GM18517 (cell line): ENCODE data around the gene NPHP4.

ENCODE experiments used
- ATAC-seq: cut with Tn5 transposase; IDR thresholded peaks from one replicate; pipeline ENCODE4 v1.9.1; 2021; ENCODE audit warnings: mild to moderate bottlenecking, moderate library complexity; ENCODE audit not compliant: unreplicated experiment

NPHP4 gene

DNA sequence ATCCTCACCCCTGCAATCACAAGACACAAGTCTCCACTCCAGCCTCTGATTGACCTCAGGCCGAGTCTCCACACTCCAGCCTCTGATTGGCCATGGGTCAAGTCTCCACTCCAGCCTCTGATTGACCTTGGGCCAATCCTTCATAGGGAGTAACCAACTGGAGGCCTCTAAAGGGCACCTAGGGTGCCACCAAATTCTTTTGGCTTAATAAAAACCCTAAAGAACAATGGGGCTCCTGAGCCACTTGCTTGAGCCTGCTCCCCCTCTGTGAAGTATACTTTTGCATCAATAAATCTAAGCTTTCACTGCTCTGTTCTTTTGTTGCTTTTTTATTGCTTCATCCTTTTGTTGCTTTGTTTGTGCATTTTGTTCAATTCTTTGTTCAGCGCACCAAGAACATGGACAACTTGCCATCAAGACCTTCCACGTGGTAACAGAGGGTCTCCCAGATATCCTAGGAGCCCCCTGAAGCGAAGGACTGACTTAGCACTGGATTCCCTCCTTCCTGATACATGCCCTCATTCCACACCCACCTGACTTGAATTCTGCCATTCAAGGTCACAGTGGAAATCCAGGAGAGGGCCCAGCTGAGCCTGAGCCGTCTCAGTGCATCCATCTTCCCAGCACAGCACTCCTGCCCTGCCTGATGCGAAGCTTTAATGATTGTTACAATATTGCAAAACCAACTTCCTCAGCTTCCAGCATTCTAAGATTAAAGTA lies 152.9 kb downstream of the NPHP4 start:
- ATAC-seq = no peak

DNA sequence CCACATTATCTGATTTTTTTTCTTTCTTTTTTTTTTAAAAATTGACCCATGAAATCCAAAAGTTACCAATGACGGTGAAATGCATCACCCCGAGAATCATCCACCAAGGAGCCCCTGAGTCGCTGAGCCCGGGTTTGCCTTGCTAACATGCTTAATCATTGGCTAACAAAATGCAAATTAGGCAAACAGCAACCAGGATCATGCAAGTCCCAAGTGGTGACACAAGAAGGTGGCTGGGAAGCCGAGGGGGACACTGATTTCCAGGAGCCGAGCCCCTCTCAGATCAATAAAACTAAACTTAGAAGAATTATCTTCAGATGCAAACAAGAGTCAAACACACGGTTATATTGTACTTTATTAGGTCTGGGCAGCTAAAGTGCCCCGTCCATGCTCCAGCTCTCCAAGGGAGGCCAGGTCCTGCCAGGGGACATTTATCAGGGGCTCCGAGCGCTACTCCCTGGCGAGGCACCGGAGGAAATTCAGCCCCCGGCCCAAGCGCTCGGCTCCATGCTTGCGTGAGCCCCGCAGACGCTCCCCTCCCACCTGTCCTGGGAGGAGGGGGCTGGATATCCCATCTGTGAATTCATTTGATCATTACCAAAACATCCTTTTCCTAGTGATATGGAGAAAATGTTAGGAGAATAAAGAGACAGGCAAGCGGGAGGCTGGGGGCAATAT lies 154.1 kb downstream of the NPHP4 start:
- ATAC-seq = no peak

DNA sequence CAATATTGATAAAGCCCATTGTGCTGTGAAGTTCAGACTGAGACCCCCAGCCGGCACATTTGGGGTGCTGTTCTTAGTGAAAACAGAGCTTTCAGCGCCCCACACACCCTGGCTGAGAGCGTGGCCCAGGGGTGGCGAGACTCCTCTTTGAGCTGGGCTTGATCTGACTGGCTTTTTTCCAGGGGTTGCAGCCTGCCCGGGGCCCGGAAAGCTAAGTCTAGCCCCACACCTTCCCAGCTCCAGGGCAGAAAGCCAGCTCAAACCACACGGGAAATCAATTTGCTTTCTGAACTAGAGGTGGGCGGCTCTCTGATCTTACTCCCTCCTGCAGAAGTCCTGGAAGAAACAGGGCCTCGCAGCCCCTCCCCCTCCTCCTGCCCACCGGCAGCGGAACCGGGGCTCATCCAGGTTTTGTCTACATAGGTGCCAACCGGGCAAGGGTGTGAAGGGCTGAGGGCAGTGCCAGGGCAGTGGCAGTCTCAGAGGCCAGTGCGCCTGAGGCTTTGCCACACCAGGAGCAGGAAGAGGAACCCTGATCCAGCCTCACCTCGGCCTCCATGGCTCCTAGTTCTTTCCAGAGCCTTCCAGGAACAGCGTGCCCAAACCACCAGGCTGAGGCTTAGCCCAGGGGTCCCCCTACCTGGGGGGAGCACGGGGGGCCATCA lies 155.3 kb downstream of the NPHP4 start:
- no peak for ATAC-seq

DNA sequence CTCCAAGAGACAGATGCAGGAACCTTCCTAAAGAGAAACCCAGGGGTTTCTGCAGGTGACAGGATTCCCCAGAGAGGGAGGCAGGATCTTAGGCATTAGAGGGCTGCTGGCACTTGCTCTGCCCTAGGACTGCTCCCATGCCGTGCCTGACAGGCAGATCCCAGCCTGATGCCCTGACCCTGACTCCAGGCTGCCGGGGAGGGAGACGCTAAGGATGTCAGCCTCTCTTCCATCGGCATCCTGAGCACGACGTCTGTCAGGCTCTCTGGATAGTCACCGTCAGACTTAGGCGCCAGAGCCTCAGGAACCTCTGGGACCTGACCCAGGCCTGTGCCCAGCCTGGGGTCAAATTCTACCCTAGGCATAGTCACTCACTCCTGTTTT lies 157.1 kb downstream of the NPHP4 start:
- no peak for ATAC-seq

DNA sequence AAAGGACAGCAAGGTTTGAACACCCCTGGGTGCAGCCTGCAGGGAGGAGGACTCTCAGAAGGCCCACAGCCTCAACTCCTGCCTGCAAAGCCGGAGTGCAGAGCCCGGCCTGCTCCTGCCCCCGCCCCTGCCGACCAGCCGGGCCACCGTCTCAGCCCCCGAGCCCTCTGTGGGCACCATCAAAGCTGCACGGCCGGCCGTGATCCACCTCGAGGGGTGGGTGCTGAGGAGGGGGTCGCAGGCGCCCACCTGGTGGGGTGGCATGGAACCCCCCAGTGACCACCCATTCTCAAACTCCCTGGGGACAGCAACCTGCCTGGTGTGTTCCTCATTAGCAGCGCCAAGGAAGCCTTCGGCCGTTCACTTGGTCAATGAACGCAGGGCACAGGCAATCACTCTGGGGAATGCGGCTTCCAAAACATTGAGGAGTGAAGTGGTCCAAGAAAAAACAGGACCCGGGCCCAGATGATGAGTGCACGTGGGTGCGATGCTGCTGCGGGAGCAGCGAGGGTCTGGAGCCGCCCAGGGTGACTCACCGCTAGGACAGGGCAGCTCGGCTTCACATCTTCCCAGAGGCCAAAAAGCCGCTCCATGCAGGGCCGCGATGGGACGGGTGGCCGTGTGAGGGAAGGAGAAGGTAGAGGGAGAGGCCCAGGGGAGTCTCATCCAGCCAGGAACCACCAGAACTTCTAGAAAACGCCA lies 157.6 kb downstream of the NPHP4 start:
- ATAC-seq = no peak

DNA sequence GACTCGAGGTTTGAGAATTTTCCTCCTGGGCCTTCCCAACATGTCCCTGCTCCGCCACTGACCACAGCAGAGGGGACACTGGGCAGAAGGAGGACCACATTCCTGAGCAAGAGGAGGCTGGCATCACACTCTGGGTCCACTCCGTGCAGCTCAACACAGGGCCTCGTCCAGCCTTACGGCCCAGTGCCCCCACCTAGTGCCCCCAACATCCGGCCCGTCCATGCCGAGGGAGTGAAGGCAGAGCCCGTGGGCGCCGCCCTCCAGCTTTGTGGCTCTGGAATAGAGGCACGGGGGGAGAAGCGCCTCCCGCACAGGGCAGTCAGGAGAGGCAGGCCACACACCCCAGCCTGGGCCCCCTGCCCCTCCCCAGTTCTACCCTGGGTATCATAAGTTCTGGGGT lies 158.3 kb downstream of the NPHP4 start:
- ATAC-seq = no peak

DNA sequence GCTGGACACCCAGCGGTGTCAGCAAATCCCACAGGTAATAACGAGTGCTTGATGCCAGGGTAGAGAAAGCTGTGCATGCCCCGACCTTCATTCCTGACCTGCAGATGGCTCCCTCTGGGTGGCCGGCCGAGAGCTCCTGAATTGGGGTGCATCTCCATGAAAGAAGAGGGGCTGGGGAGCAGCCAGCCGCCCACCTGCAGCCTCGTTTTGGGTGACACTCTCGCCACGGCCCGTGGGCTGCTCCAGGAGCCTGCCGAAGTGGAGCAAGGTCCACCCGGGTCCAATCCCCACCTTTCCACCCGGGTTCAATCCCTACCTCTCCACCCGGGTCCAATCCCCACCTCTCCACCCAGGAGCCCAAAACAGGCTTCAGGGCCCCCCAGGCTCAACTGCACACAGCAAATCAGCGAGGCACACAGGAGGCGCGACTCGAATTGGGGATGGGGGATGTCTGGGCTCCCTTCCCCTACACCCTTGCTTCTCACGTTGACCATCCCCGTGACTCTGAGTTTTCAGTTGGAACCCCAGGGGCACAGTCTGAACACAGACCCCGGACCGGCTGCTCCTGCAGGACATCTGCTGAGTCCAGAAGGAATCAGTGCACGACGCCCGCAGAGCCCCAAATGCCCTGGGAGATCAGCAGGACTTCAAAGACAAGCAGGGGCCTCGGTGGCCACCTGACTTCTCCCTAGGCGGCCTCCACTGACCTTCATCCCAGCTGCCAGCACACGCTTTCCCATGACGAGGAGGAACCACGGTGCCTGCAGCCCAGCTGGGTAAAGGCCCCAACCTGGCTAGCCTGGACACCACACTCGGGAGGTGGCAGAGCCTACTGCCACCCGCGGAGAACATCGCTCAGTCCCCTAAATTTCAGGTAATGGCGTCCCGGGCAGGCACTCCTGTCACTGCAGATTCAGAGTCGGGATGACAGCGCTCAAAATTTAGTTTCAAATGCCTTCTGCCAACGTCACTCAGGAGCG lies 159.0 kb downstream of the NPHP4 start:
- ATAC-seq = no peak

DNA sequence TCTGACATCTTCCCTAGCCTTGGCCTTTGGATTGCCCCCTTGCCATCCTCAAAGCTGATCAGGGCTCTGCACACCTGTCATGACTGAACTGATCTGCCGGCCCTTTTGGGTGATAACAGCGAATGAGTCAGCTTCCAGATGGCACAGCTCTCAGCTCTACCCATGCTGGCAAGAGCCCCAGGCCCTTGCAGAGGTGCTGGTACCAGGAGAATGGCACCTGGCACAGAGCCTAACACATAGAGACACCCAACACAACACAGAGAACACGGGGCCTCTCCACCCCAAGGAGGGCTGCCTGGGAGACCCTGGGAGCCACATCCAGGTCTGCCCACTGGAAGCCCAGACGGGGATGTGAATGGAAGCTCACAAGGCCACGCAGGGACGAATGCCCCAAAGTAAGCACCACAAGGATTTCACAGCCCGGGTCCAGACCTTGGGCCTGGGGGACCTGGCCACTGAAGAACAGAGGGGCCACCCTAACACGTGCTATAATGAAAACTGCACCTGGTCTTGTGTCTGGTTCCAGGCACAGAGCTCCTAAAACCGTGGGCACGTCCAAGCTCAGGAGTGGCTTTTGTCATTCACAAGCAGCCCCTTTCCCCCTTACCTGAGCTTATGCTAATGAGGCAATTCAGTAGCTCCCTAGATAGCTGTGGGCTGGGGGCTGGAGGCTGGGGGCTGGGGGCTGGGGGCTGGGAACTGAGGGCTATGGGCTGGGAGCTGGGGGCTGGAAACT lies 160.5 kb downstream of the NPHP4 start:
- ATAC-seq = no peak

DNA sequence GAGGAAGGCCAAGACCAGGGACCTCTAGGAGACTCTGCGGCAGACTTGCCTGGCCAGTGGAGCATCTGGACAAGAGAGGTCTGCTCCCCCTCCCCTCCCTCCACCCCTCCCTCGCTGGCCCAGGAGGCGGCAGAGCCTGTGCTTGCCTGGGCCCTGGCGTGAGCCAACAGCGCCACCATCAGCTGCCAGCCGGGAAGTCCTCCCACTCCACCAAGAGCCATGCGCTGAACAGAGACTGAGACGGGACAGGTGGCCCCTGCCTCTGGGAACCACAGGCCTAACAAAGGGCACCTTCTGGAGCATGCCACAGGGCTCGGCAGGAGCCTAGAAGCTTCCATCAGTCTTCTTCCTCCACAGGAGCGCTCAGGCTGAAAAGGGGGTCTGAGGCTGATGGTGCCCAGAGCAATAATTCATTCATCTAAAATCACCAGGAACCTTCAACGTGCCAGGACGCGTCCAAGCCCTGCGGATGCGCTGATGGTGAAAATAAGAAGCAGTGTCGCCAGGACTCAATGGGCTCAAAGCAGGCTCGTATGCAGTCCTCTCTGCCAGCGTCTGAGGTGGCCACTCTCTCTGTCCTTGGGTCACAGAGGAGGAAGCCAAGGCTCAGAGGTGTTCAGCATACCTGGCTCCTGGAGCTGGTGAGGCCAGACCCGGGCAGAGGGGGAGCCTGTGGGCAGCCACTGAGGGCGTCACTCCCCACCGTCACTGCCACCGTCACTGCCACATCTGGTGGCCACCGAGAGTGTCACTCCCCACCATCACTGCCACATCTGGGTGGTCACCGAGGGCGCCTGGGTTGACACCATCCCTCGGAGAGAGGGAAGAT lies 161.2 kb downstream of the NPHP4 start:
- no peak for ATAC-seq

DNA sequence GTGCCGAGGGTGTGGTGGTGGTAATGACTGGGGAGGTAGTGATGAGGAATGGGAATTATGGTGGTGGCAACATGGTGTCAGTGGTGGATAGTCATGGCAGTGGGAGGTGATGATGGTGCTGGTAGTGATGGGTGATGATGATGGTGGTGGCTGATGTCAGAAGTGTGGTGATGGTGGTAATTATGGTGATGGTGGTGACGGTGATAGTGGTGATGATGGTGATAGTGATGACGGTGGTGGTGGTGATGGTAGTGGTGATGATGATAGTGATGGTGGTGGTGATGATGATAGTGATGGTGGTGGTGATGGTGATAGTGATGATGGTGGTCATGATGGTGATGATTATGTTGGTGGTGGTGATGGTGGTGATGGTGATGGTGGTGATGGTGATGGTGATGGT lies 162.8 kb downstream of the NPHP4 start:
- no peak for ATAC-seq

DNA sequence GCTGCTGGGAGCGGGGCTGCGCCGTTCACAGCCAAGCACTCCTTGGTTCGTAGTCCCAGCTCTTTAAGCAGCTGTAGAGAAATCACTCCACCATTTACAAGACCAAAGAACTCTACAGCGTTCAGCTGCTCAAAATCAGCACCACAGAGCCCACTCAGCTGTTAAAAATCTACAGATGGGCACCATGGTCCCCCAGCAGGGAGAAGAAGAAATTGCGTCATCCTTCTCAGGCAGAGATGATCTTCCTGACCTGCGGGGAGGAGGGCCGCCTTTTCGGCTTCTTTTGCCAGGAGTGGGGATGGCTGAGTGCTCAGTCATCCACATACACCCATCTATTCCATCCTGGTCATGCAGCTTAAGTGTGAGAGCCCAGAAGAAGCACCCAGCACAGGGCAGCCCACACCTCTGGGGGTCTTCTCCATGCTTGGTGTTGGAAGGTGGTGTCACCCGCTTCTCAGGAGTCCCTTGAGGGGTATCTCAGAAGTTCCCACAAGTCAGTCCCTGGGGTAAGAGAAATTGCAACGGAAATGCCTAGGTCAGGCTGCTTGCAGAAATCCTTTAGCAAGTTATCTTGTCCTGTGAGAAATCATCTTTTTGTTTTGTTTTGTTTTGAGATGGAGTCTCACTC lies 163.8 kb downstream of the NPHP4 start:
- no peak for ATAC-seq

DNA sequence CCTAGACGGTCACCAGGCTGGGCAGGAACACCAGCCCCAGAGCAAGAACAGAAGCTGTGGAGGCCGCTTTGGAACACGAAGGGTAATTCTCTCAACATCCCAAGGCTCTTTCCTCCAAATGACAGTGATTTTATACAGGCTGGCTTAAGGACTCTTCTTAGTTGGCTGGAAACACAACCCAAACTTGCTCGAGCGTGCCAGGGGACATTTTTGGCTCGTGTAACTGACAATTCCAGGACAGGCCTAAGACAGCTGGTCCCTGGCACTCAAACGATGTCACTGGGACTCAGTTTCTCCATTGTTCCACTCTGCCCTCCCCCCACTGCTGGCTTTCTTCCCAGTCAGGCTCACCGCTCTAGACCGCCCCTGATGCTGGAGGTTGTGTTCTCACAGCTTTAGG lies 164.7 kb downstream of the NPHP4 start:
- no peak for ATAC-seq

DNA sequence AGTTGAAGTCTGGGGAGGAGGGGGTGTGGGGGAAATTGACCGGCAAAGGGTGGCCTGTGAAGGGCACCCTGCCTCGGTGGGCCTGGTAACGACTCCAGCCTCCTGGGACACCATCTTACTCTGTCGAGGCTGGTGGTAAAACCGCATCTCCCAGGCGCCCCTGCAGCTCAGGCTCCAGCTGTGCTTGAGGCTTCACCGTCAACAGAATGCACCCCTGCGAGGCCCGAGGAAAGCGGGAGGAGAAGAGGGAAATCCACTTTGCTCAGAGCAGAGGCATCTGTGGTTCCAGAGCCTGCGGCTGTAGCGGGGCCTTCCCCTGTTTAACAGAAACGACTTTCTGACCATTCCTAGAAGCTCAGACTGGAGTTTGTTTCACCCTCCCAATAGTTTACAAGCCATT lies 165.6 kb downstream of the NPHP4 start:
- no peak for ATAC-seq

DNA sequence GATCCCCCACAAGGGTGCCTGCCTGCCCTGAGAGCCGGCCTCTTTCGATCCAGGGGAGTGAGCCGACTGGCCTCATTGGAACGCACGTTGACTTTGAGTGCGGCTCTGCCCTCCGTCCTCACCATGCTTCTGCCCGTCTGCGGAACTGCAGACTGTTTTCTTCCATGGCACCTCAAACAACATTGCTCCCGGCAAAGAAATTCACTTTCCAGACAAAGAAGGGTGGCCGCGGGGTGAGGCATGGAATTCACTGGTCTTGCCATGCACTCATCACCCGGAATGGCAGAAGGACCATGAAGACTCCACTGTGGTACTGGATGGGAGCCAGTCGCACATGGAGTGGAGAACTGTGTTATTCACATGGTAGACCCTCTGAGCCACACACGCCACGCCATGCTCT lies 169.5 kb downstream of the NPHP4 start:
- no peak for ATAC-seq

DNA sequence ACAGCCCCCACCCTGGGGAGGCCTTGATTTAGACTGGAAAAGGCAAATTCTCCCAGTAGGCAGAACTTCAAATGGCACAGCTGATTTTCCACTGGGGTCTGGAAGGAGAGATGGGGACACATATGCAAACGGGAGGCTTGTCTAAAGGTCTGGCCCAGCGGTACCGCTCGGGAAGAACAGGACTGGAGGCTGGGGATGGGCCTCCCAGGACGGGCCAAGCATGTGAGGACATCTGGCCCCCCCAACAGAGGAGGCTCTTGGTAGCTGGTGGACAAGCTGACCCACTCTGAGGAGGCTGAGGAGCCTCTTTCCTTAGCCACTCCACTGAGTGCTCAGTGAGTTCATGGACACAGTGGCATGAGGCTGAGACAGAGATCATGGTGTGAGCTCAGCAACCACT lies 170.0 kb downstream of the NPHP4 start:
- ATAC-seq = no peak

DNA sequence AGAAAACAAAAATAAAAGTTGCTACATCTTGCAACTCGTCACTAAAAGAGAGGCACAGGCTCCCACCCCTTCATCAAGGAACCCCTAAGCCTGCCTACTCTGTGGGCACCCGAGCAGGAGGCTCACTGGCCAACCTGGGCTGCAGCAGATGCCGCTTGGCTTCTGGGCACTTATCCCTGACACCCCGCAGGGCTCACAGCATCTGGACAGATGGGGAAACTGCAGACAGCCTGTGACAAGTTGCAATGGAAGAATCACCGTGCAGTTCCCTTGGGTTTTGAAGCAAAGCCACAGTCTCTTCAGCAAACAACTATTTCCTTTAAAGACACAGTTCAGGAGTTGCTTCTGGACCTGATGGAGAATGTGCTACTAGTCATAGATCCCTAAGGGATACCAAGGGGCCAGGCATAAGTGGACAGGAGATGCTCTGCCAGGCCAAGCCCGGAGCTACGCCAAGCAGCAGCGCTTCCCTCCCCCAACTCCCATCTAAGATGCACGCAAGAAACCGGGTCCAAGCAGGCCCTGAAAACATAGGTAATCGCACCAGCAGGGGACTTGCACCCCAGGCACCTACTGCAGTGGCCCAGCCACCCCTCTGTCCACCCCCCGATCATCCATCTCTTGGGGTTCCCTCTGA lies 170.6 kb downstream of the NPHP4 start:
- ATAC-seq = no peak

DNA sequence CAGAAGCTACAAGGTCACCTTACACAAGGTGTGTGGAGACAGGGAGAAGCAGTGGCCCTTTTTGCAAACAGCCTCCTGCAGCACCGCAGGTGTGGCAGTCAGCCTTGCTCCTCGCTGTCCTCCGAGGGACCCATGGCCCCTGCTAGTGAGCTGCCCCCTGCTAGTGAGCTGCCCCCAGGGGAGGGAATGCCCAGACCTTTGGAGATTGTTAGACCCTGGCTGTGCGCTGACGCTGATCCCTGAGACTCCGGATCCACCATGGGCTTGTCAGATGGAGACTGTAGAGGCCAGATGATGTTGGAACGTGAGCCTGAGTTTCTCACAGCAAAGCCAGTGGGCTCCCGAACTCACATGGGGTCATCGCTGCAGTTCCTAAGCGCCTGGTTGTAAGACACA lies 172.2 kb downstream of the NPHP4 start:
- no peak for ATAC-seq

DNA sequence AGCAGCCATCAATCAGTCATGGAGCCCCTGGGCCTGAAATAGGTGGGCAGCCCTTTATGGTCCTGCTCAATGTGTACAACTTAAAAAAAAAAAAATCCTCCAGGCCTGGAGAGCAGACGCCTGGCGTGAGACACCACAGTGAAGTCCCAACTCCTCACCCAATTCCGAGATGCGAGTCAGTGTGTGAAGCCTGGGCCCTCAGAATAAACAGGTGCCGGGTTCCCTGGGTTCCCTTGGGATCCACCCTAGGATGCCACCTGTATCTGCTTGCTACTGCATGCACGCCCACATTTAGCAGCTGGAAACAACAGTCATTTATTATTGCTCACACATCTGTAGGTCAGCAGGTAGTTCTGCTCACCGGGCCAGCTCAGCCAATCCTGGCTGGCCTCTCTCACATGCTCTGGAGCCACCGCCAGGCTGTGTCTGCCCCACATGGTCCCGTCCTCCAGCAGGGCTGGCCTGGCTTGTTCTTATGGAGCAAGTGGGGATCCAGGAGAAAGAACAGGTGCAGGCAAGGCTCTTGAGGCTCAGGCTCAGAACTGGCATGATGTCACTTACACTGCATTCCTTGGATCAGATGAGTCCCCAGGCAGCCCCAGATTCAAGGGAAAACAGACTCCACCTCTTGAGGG lies 172.7 kb downstream of the NPHP4 start:
- no peak for ATAC-seq
